Measurements from ENCODE around the gene MLLT3. TPM values are rescaled to one million over a fixed set of nuclear protein-coding genes. Genes with fewer than 3 reads are reported as not detected.

The MLLT3 gene
- total and polyA plus RNA-seq, 10 donors: 2.8 to 15.2 (median 10.6) TPM

- WGBS, 5 donors: 66 to 90% (median 75%) methylated on average over 2 of the region's 2 CpGs
- intact Hi-C loops (cut with DNase I; ENCODE audit: low total_unique reads): no loop called here
- Histone ChIP-seq H3K9me3 (no peaks in the 10 kb centered on the region), H3K27ac (no peak overlapping the region), H3K36me3 (no peaks in the 10 kb centered on the region), H3K4me3 (no peak overlapping the region), H3K27me3 (replicated peaks in 1 of 7) (no peaks in the 10 kb centered on the region), H3K4me1 (no peaks in the 10 kb centered on the region)
- TF ChIP-seq POLR2AphosphoS5 (IDR thresholded peaks at IDR 0.05) (no peak), CTCF (IDR thresholded peaks at IDR 0.05 in 8 of 11, conservative IDR thresholded peaks at IDR 0.05 in 3 of 11) (no peak), POLR2A (IDR thresholded peaks at IDR 0.05) (no peak)
- DNase-seq: no peak
These were observed 142.7 kb downstream of the MLLT3 start for GRCh38 chr9:20479419-20480155.

- Histone ChIP-seq H3K4me3 (no peak overlapping the region), H3K27me3 (replicated peaks in 1 of 7) (no peaks in the 10 kb centered on the region), H3K36me3 (no peaks in the 10 kb centered on the region), H3K27ac (no peak overlapping the region), H3K4me1 (no peaks in the 10 kb centered on the region), H3K9me3 (no peaks in the 10 kb centered on the region)
- WGBS, 5 donors: 68 to 85% (median 70%) methylated on average over 2 of the region's 2 CpGs
- intact Hi-C loops (cut with DNase I; ENCODE audit: low total_unique reads): no loop called here
- TF ChIP-seq CTCF (IDR thresholded peaks at IDR 0.05 in 8 of 11, conservative IDR thresholded peaks at IDR 0.05 in 3 of 11) (no peak), POLR2A (IDR thresholded peaks at IDR 0.05) (no peak), POLR2AphosphoS5 (IDR thresholded peaks at IDR 0.05) (no peak)
- DNase-seq: no peak
These were observed 143.5 kb downstream of the MLLT3 start for GRCh38 chr9:20478786-20479185.

DNA sequence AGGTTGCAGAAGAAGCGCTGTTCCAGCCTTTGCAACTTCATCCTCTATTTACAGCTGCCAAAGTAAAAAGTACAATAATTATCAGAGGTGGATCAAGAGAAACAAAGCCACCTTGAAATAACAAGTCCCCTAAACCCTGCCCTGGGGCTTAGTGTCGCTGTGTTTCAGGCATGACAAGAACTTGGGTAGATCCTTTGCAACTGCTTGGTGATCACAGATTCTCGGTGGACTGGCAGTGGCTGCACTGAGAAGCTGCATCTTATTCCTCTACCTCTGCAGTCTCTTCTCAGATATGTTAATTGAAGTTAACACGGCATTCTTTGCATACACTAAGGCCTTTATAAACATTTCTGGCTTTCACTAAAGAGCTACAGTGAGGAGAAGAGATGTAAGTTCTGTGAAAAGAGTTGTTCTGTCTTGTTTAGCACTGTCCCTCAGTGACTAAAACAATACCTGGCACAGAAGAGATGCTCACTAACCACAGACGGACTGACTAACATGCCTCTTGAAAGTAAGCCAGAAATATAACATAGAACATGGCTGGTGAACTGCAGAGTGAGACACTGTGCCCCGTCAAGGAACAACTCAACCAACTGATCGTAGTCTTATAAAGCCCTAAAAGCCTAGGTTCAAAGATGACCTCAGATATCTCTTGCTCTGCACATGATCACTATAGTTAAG, 144.2 kb downstream of the MLLT3 start:
- H3K4me3 ChIP-seq: no peak overlapping the region
- no peaks in the 10 kb centered on the region for H3K9me3 ChIP-seq
- H3K27me3 ChIP-seq (replicated peaks in 1 of 7): no peaks in the 10 kb centered on the region
- no peak overlapping the region for H3K27ac ChIP-seq
- TF ChIP-seq POLR2AphosphoS5 (IDR thresholded peaks at IDR 0.05): no peak
- no peak for TF ChIP-seq CTCF (IDR thresholded peaks at IDR 0.05 in 8 of 11, conservative IDR thresholded peaks at IDR 0.05 in 3 of 11)
- TF ChIP-seq POLR2A (IDR thresholded peaks at IDR 0.05): no peak
- intact Hi-C loops (cut with DNase I; ENCODE audit: low total_unique reads): no loop called here
- 87 to 96% (median 94%) methylated on average over 7 of the region's 7 CpGs for WGBS, 5 donors
- no peaks in the 10 kb centered on the region for H3K36me3 ChIP-seq
- no peaks in the 10 kb centered on the region for H3K4me1 ChIP-seq
- no peak for DNase-seq

DNA sequence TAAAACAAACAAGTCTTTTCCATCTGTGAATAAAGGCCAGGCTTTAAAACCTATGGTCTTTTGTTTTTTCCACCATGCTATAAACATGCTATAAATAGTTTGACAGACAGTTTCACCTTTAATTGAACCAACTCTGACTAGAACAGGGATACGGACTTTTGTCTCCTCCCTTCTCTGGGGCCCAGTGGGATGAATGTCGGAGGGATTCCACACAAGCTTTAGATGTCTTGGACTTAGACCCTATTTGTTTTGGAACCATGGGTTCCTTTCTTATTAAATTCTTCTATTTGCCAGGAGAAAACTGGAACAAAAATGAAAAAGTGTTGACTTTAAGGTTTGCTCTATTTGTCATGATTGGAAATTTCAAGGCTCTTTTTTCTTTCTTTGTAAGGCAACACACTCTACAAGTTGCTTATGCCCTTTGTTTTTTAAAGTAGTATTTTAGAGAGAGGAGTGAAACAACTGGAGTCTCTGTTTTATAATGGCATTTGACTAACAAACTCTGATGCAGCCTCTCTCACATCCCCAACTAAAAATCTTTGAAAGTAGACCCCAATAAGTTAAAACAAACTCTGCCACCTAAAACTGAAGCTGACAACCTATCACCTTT, 145.3 kb downstream of the MLLT3 start:
- no peaks in the 10 kb centered on the region for H3K27me3 ChIP-seq (replicated peaks in 1 of 7)
- TF ChIP-seq CTCF (IDR thresholded peaks at IDR 0.05 in 8 of 11, conservative IDR thresholded peaks at IDR 0.05 in 3 of 11) (no peak), POLR2AphosphoS5 (IDR thresholded peaks at IDR 0.05) (no peak), POLR2A (IDR thresholded peaks at IDR 0.05) (no peak)
- no peaks in the 10 kb centered on the region for H3K36me3 ChIP-seq
- 70 to 89% (median 85%) methylated on average over 2 of the region's 2 CpGs for WGBS, 5 donors
- no peak for DNase-seq
- no peak overlapping the region for H3K4me3 ChIP-seq
- no peak overlapping the region for H3K27ac ChIP-seq
- no peaks in the 10 kb centered on the region for H3K4me1 ChIP-seq
- intact Hi-C loops (cut with DNase I; ENCODE audit: low total_unique reads): no loop called here
- H3K9me3 ChIP-seq: no peaks in the 10 kb centered on the region

All from spleen (tissue), 11 donors.